Inflammatory macrophage treated with lipopolysaccharide for 1 hour (primary cell): ENCODE results near the gene PCDHA5.
"Not testable (repeated sequence)": the region's sequence is repeated elsewhere in the genome, so short reads cannot be mapped to it uniquely, and the experiment has no call there.

Experiments used
- DNase-seq, 2 donors: peaks; one replicate each; pipeline ENCODE4 v3.0.0-alpha.2; 2020 to 2022

PCDHA5 gene

DNA sequence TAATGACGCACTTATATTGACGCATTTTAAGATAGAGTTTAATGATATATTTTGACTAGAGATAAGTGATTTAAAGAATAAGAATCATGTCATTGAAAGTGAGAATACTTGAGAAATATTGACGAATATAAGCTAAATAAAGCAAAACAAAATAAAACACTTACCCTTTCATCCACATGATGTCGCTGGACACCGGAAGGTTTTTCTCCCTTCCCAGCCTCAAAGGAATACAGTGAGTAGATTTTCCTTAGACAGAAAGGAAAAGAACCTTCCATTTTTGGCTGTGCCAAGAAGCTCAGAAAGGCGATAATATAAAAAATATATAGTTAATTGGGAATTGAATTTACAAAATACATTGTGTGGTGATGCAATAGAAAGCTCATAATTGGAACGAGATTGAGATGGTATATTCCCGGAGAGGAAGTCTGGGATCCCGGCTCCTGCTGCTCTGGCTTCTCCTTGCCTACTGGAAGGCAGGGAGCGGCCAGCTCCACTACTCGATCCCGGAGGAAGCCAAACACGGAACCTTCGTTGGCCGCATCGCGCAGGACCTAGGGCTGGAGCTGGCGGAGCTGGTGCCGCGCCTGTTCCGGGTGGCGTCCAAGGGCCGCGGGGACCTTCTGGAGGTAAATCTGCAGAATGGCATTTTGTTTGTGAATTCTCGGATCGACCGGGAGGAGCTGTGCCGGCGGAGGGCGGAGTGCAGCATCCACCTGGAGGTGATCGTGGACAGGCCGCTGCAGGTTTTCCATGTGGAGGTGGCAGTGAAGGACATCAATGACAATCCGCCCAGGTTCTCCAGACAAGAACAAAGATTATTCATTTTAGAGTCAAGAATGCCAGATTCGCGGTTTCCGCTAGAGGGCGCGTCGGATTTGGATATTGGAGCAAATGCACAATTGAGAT, at the start of gene PCDHA5:
Gene PCDHA5 (plus strand): TSS at position 239 of the 906 bp plus-strand sequence.
- peak in 1 of 2 donors; percentile 27 for DNase-seq

- DNase-seq: no peak
Measured at GRCh38 chr5:140780512-140780911, 40.9 kb upstream of the PCDHA5 start.

DNA sequence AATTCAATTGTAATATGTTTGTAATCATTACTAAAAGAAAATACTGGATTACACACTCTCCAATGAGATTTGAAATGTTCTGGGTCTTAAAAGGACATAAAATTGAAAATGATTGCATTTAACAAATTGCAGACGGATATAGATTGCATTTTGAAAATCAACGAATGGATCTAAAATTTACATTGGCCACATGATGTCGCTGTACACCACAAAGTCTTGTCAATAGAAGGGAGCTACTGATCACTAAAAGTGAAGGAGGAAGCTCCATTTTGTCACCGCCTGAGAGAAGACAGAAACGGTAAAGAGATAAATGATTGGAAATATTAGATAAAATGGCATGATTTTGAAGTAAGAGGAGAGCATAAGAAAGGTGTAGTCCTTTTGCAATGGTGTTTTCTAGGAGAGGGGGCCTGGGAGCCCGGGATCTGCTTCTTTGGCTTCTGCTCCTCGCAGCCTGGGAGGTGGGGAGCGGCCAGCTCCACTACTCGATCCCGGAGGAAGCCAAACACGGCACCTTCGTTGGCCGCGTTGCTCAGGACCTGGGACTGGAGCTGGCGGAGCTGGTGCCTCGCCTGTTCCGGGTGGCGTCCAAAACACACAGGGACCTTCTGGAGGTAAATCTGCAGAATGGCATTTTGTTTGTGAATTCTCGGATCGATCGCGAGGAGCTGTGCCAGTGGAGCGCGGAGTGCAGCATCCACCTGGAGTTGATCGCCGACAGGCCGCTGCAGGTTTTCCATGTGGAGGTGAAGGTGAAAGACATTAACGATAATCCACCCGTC, 35.3 kb upstream of the PCDHA5 start, which contains the start of gene PCDHA1:
Gene PCDHA1 (plus strand): TSS at position 236 of the 782 bp plus-strand sequence.
- DNase-seq: no peak

- not testable (repeated sequence) for DNase-seq
Measured at GRCh38 chr5:140787422-140787821, 34.0 kb upstream of the PCDHA5 start.

- DNase-seq: not testable (repeated sequence)
Measured at GRCh38 chr5:140787849-140788504, 33.4 kb upstream of the PCDHA5 start.

DNA sequence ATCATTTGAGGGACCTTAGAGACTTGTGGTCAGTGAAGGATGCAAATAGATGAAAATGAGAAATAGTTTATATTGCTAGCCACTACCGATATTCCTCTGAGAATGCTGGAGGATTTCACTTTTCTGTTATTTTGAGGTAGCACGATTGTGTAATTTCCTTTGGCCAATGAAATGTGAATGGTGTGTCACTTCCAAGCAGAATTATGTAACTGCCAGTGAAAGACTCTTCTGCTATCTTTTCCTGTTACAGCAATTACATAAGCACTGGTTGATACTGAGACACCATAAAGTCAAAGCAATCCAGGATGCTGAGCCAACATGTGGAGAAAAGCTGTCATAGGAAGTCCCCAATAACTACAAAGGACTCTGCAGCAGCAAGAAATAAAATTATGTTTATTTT, 30.3 kb upstream of the PCDHA5 start:
- DNase-seq: no peak

GRCh38 chr5:140794595-140795258, 26.7 kb upstream of the PCDHA5 start, which contains the start of gene PCDHA2:
Gene PCDHA2, plus strand, starts transcription at chr5:140794852.
- DNase-seq: no peak

GRCh38 chr5:140795259-140795641, 26.2 kb upstream of the PCDHA5 start:
- DNase-seq: no peak

DNA sequence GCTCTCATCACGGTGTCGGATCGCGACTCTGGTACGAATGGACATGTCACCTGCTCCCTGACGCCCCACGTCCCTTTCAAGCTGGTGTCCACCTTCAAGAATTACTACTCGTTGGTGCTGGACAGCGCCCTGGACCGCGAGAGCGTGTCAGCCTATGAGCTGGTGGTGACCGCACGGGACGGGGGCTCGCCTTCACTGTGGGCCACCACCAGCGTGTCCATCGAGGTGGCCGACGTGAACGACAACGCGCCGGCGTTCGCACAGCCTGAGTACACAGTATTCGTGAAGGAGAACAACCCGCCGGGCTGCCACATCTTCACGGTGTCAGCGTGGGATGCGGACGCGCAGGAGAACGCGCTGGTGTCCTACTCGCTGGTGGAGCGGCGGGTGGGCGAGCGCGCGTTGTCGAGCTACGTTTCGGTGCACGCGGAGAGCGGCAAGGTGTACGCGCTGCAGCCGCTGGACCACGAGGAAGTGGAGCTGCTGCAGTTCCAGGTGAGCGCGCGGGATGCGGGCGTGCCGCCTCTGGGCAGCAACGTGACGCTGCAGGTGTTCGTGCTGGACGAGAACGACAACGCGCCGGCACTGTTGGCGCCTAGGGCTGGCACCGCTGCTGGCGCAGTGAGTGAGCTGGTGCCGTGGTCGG, 25.2 kb upstream of the PCDHA5 start:
- not testable (repeated sequence) for DNase-seq

- no peak for DNase-seq
Measured at GRCh38 chr5:140796718-140797095, 24.7 kb upstream of the PCDHA5 start.

DNA sequence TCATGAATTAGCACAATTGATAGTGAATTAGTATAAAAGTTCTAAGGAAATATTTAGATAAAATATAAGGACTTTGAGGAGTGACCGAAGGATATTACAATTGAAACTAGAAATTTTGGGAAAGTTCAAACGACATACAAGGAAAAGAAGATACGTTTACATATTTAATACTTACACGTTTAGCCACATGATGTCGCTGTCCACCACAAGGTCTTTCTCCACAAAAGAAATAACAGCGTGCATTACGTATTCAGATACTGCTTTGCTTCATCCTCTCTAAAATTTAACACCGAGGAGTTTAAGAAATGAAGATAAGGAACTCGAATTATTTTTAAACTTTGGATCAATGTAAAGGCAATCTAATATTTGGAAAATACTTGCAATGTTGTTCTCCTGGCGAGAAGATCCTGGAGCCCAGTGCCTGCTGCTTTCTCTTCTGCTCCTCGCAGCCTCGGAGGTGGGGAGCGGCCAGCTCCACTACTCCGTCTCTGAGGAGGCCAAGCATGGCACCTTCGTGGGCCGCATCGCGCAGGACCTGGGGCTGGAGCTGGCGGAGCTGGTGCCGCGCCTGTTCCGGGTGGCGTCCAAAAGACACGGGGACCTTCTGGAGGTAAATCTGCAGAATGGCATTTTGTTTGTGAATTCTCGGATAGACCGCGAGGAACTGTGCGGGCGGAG, 20.5 kb upstream of the PCDHA5 start, which contains the start of gene PCDHA3:
Gene PCDHA3 (plus strand): TSS at position 242 of the 678 bp plus-strand sequence.
- no peak for DNase-seq

DNA sequence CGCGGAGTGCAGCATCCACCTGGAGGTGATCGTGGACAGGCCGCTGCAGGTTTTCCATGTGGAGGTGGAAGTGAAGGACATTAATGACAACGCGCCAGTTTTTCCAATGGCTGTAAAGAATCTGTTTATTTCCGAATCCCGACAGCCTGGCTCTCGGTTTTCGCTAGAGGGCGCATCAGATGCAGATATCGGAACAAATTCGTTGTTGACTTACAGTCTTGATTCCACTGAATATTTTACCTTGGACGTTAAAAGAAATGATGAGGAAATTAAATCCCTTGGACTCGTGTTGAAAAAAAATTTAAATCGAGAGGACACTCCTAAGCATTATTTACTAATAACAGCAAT, 19.9 kb upstream of the PCDHA5 start:
- no peak for DNase-seq

DNA sequence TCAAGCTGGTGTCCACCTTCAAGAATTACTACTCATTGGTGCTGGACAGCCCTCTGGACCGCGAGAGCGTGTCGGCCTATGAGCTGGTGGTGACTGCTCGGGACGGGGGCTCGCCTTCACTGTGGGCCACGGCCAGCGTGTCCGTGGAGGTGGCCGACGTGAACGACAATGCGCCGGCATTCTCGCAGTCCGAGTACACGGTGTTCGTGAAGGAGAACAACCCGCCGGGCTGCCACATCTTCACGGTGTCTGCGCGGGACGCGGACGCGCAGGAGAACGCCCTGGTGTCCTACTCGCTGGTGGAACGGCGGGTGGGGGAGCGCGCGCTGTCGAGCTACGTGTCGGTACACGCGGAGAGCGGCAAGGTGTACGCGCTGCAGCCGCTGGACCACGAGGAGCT, 19.0 kb upstream of the PCDHA5 start:
- not testable (repeated sequence) for DNase-seq

DNA sequence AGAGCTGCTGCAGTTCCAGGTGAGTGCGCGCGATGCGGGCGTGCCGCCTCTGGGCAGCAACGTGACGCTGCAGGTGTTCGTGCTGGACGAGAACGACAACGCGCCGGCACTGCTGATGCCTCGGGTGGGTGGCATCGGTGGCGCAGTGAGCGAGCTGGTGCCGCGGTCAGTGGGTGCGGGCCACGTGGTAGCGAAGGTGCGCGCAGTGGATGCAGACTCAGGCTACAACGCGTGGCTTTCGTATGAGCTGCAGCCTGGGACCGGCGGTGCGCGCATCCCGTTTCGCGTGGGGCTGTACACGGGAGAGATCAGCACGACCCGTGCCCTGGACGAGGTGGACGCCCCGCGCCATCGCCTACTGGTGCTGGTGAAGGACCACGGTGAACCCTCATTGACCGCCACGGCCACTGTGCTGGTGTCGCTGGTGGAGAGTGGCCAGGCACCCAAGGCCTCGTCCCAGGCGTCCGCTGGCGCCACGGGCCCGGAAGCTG, 18.6 kb upstream of the PCDHA5 start:
- no peak for DNase-seq

GRCh38 chr5:140806834-140807775, 14.3 kb upstream of the PCDHA5 start, which contains the start of gene PCDHA4:
Gene PCDHA4, plus strand, starts transcription at chr5:140807068.
- peak in 1 of 2 donors; percentile 13 for DNase-seq

DNA sequence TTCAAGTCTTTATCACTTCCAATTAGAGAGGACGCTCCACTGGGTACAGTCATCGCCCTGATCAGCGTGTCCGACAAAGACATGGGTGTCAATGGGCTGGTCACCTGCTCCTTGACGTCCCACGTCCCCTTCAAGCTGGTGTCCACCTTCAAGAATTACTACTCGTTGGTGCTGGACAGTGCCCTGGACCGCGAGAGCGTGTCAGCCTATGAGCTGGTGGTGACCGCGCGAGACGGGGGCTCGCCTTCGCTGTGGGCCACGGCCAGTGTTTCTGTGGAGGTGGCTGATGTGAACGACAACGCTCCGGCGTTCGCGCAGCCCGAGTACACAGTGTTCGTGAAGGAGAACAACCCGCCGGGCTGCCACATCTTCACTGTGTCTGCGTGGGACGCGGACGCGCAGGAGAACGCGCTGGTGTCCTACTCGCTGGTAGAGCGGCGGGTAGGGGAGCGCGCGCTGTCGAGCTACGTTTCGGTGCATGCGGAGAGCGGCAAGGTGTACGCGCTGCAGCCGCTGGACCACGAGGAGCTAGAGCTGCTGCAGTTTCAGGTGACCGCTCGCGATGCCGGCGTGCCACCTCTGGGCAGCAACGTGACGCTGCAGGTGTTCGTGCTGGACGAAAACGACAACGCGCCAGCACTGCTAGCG, 13.0 kb upstream of the PCDHA5 start:
- not testable (repeated sequence) for DNase-seq

DNA sequence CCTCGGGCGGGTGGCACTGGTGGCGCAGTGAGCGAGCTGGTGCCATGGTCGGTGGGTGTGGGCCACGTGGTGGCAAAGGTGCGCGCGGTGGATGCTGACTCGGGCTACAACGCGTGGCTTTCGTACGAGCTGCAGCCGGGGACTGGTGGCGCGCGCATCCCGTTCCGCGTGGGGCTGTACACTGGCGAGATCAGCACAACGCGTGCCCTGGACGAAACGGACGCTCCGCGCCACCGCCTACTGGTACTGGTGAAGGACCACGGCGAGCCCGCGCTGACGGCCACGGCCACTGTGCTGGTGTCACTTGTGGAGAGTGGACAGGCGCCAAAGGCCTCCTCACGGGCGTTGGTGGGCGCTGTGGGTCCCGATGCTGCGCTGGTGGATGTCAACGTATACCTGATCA, 12.5 kb upstream of the PCDHA5 start:
- no peak for DNase-seq

- no peak for DNase-seq
Measured at GRCh38 chr5:140822281-140822629, 842 bp downstream of the PCDHA5 start.

- DNase-seq: not testable (repeated sequence)
Measured at GRCh38 chr5:140822969-140823368, 1.6 kb downstream of the PCDHA5 start.

DNA sequence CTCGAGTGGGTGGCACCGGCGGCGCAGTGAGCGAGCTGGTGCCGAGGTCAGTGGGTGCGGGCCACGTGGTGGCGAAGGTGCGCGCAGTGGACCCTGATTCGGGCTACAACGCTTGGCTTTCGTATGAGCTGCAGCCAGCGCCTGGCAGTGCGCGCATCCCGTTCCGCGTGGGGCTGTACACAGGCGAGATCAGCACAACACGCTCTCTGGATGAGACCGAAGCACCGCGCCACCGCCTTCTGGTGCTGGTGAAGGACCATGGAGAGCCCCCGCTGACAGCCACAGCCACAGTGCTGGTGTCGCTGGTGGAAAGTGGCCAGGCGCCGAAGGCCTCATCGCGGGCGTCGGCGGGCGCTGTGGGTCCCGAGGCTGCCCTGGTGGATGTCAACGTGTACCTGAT, 2.1 kb downstream of the PCDHA5 start:
- no peak for DNase-seq
